Raji (cell line): ENCODE data around the gene ZNF276.

Experiments used
- POLR2A ChIP-seq: IDR thresholded peaks from 2 replicates; pipeline ENCODE4 v1.6.1; 2011; ENCODE audit warnings: low read depth, low read length, control low read depth; ENCODE audit not compliant: insufficient read depth

Gene ZNF276

GRCh38 chr16:89723279-89724250 is 2.2 kb downstream of the ZNF276 start:
- TF ChIP-seq POLR2A, result no peak

GRCh38 chr16:89727406-89728120 is 6.2 kb downstream of the ZNF276 start:
- TF ChIP-seq POLR2A, result no peak

- TF ChIP-seq POLR2A, result no peak
Measured at GRCh38 chr16:89729293-89729692, 8.0 kb downstream of the ZNF276 start.

- no peak for TF ChIP-seq POLR2A
Measured at GRCh38 chr16:89729863-89730593, 8.7 kb downstream of the ZNF276 start.

- no peak for TF ChIP-seq POLR2A
Measured at GRCh38 chr16:89730610-89731234, 9.4 kb downstream of the ZNF276 start.

GRCh38 chr16:89732142-89732917 is 11.0 kb downstream of the ZNF276 start:
- peak; percentile 36; the same call in 1 of the 2 replicates for TF ChIP-seq POLR2A

- TF ChIP-seq POLR2A, result no peak
Measured at GRCh38 chr16:89732918-89733242, 11.5 kb downstream of the ZNF276 start.

GRCh38 chr16:89733322-89733721 is 12.0 kb downstream of the ZNF276 start:
- TF ChIP-seq POLR2A, result no peak

GRCh38 chr16:89733792-89734191 is 12.5 kb downstream of the ZNF276 start:
- no peak for TF ChIP-seq POLR2A

- TF ChIP-seq POLR2A, result no peak
Measured at GRCh38 chr16:89736554-89736953, 15.2 kb downstream of the ZNF276 start.

- no peak for TF ChIP-seq POLR2A
Measured at GRCh38 chr16:89737341-89738071, 16.2 kb downstream of the ZNF276 start.

- no peak for TF ChIP-seq POLR2A
Measured at GRCh38 chr16:89738072-89738377, 16.7 kb downstream of the ZNF276 start.

- no peak for TF ChIP-seq POLR2A
Measured at GRCh38 chr16:89738538-89739317, 17.4 kb downstream of the ZNF276 start.
